ENCODE results near the gene TENT5C.

The TENT5C gene

DNA sequence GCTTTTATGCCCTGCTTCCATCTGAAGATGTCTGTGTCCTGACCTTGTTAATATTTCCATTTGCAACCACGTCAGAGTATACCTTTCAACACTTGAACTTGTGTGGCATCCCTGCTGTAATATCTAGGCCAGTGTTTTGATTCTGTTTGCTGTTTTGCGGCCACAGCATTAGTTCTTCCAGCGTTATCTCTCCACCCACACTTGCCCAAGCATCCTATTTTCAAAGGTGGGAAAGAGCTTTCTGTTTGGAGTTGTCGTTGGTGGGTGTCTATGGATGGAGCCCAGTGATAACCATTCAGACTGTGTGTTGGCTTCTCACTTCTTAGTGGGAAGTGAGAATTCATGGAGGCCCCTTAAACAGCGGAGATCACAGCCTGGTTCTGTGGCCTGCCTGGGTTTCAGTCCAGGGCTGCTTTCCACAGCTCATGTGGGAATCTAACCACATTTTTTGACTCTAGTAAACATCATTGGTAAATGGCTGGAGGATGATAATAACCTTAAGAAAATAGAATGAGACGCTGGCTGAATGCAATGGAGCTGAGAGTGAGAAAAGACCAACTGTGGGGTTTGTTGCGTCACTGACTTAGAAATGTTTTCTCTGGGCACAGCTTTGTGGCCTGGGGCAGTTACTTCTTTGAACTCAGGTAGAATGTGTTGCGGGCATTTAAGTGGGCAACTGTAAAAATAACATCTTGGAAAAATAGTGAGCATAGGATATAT lies 7.6 kb downstream of the TENT5C start (continued):
- TF ChIP-seq ZNF610 (tag by site-specific recombination; IDR thresholded peaks at IDR 0.05; ENCODE audit: borderline replicate concordance) (no peak), ZBTB48 (tag by site-specific recombination; IDR thresholded peaks at IDR 0.05) (0 out of 2 replicates have a peak, but pooled peaks have one; percentile 11), ZBTB17 (tag by site-specific recombination; IDR thresholded peaks at IDR 0.05) (0 out of 2 replicates have a peak, but pooled peaks have one; percentile 16), ZNF768 (tag by site-specific recombination; IDR thresholded peaks at IDR 0.05) (no peak), ZNF549 (tag by site-specific recombination; IDR thresholded peaks at IDR 0.05) (no peak), ZBTB20 (tag by site-specific recombination; IDR thresholded peaks at IDR 0.05) (no peak), ZNF792 (tag by site-specific recombination; IDR thresholded peaks at IDR 0.05) (no peak), ZNF202 (tag by site-specific recombination; IDR thresholded peaks at IDR 0.05; ENCODE audit: borderline replicate concordance) (no peak), ZNF654 (tag by site-specific recombination; IDR thresholded peaks at IDR 0.05; ENCODE audit: low read depth) (no peak), ZNF121 (tag by site-specific recombination; IDR thresholded peaks at IDR 0.05) (no peak), ZNF366 (tag by site-specific recombination; conservative IDR thresholded peaks at IDR 0.05) (no peak), ZNF596 (tag by site-specific recombination; IDR thresholded peaks at IDR 0.05) (no peak), ZNF510 (tag by site-specific recombination; IDR thresholded peaks at IDR 0.05; ENCODE audit: insufficient replicate concordance) (no peak), ZNF174 (tag by site-specific recombination; IDR thresholded peaks at IDR 0.05) (no peak), ZBTB8A (tag by site-specific recombination; IDR thresholded peaks at IDR 0.05) (0 out of 2 replicates have a peak, but pooled peaks have one; percentile 12), IKZF3 (tag by site-specific recombination; IDR thresholded peaks at IDR 0.05) (no peak), ZNF785 (tag by site-specific recombination; IDR thresholded peaks at IDR 0.05) (no peak), ZNF843 (tag by site-specific recombination; IDR thresholded peaks at IDR 0.05) (no peak), HOXC10 (CRISPR knock-in tag; IDR thresholded peaks at IDR 0.05) (no peak), ZNF76 (tag by site-specific recombination; IDR thresholded peaks at IDR 0.05; ENCODE audit: borderline replicate concordance, low read depth) (no peak)
- TF ChIP-seq, protein P1, sequence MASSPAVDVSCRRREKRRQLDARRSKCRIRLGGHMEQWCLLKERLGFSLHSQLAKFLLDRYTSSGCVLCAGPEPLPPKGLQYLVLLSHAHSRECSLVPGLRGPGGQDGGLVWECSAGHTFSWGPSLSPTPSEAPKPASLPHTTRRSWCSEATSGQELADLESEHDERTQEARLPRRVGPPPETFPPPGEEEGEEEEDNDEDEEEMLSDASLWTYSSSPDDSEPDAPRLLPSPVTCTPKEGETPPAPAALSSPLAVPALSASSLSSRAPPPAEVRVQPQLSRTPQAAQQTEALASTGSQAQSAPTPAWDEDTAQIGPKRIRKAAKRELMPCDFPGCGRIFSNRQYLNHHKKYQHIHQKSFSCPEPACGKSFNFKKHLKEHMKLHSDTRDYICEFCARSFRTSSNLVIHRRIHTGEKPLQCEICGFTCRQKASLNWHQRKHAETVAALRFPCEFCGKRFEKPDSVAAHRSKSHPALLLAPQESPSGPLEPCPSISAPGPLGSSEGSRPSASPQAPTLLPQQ (tag by site-specific recombination; IDR thresholded peaks at IDR 0.05), result peak; percentile 94
- TF ChIP-seq, protein P2, sequence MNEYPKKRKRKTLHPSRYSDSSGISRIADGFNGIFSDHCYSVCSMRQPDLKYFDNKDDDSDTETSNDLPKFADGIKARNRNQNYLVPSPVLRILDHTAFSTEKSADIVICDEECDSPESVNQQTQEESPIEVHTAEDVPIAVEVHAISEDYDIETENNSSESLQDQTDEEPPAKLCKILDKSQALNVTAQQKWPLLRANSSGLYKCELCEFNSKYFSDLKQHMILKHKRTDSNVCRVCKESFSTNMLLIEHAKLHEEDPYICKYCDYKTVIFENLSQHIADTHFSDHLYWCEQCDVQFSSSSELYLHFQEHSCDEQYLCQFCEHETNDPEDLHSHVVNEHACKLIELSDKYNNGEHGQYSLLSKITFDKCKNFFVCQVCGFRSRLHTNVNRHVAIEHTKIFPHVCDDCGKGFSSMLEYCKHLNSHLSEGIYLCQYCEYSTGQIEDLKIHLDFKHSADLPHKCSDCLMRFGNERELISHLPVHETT (tag by site-specific recombination; IDR thresholded peaks at IDR 0.05), result no peak
- TF ChIP-seq, protein P3, sequence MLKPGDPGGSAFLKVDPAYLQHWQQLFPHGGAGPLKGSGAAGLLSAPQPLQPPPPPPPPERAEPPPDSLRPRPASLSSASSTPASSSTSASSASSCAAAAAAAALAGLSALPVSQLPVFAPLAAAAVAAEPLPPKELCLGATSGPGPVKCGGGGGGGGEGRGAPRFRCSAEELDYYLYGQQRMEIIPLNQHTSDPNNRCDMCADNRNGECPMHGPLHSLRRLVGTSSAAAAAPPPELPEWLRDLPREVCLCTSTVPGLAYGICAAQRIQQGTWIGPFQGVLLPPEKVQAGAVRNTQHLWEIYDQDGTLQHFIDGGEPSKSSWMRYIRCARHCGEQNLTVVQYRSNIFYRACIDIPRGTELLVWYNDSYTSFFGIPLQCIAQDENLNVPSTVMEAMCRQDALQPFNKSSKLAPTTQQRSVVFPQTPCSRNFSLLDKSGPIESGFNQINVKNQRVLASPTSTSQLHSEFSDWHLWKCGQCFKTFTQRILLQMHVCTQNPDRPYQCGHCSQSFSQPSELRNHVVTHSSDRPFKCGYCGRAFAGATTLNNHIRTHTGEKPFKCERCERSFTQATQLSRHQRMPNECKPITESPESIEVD (tag by site-specific recombination; IDR thresholded peaks at IDR 0.05), result 0 out of 2 replicates have a peak, but pooled peaks have one; percentile 13
- TF ChIP-seq, protein P4, sequence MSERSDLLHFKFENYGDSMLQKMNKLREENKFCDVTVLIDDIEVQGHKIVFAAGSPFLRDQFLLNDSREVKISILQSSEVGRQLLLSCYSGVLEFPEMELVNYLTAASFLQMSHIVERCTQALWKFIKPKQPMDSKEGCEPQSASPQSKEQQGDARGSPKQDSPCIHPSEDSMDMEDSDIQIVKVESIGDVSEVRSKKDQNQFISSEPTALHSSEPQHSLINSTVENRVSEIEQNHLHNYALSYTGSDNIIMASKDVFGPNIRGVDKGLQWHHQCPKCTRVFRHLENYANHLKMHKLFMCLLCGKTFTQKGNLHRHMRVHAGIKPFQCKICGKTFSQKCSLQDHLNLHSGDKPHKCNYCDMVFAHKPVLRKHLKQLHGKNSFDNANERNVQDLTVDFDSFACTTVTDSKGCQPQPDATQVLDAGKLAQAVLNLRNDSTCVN (tag by site-specific recombination; optimal IDR thresholded peaks at IDR 0.05), result no peak

Measured in HEK293 (cell line).